Neural crest cell (in vitro differentiated cells): ENCODE data around the gene PER1. TPM values are rescaled to one million over a fixed set of nuclear protein-coding genes. Genes with fewer than 3 reads are reported as not detected.

Source experiments
- DNase-seq: peaks from one replicate; pipeline ENCODE4 v3.0.0; 2021; ENCODE audit warnings: low read depth, mixed read lengths, low spot score
- H3K27ac Mint-ChIP-seq: one replicate; pipeline ENCODE4 v1.8.0; 2021; ENCODE audit warnings: mild to moderate bottlenecking, mixed read lengths; ENCODE audit not compliant: unreplicated experiment
- H3K27me3 Mint-ChIP-seq: 2 replicates; pipeline ENCODE4 v1.8.0; 2021; ENCODE audit warnings: low read depth, mild to moderate bottlenecking, mixed read lengths
- H3K36me3 Mint-ChIP-seq: 2 replicates; pipeline ENCODE4 v1.8.0; 2021; ENCODE audit warnings: low read depth, mild to moderate bottlenecking, mixed read lengths
- H3K4me1 Mint-ChIP-seq: 2 replicates; pipeline ENCODE4 v1.8.0; 2021; ENCODE audit warnings: mixed read lengths
- H3K4me3 Mint-ChIP-seq: one replicate; pipeline ENCODE4 v1.8.0; 2021; ENCODE audit warnings: mild to moderate bottlenecking, mixed read lengths
- H3K9me3 Mint-ChIP-seq: 2 replicates; pipeline ENCODE4 v1.8.0; 2021; ENCODE audit warnings: mixed read lengths
- CTCF ChIP-seq: fragments of 200-600 bp; sonication (generic); conservative IDR thresholded peaks from 2 replicates; pipeline ENCODE4 v1.5.0; 2021; ENCODE audit warnings: antibody characterized with exemption, mild to moderate bottlenecking
- total RNA-seq: library from RNA; stranded (reverse); gene quantifications from 2 replicates; pipeline ENCODE4 v1.2.1, GENCODE V29; 2021

Gene PER1
- total RNA-seq, 1 donor from 2014 or later = 38.3 TPM

- Mint-ChIP-seq H3K27ac (no peak overlapping the region), H3K36me3 (peaks cover 4% of the 10 kb centered on the region)
- no peak for DNase-seq
These were observed 9.2 kb downstream of the PER1 start for GRCh38 chr17:8142887-8143580.

GRCh38 chr17:8142158-8142886, 9.9 kb downstream of the PER1 start:
- TF ChIP-seq CTCF = no peak
- no peak overlapping the region for H3K27ac Mint-ChIP-seq
- H3K36me3 Mint-ChIP-seq = peaks cover 4% of the 10 kb centered on the region
- no peaks in the 10 kb centered on the region for H3K4me1 Mint-ChIP-seq
- no peaks in the 10 kb centered on the region for H3K27me3 Mint-ChIP-seq
- DNase-seq = no peak
- H3K9me3 Mint-ChIP-seq = no peaks in the 10 kb centered on the region
- H3K4me3 Mint-ChIP-seq = peak overlapping the region; percentile 31

More at GRCh38 chr17:8142887-8143580, 9.2 kb downstream of the PER1 start:
- no peak for TF ChIP-seq CTCF
- no peaks in the 10 kb centered on the region for H3K4me1 Mint-ChIP-seq
- no peaks in the 10 kb centered on the region for H3K9me3 Mint-ChIP-seq
- H3K4me3 Mint-ChIP-seq = no peak overlapping the region
- no peaks in the 10 kb centered on the region for H3K27me3 Mint-ChIP-seq

- peaks cover 4% of the 10 kb centered on the region for H3K36me3 Mint-ChIP-seq
- no peak overlapping the region for H3K27ac Mint-ChIP-seq
- H3K4me1 Mint-ChIP-seq = no peaks in the 10 kb centered on the region
- H3K4me3 Mint-ChIP-seq = peak overlapping the region; percentile 31
- no peak for DNase-seq
- no peaks in the 10 kb centered on the region for H3K9me3 Mint-ChIP-seq
- H3K27me3 Mint-ChIP-seq = peaks cover 1% of the 10 kb centered on the region
- TF ChIP-seq CTCF = no peak
These were observed 10.5 kb downstream of the PER1 start for GRCh38 chr17:8141741-8142140.

- H3K9me3 Mint-ChIP-seq = no peaks in the 10 kb centered on the region
- H3K4me1 Mint-ChIP-seq = no peaks in the 10 kb centered on the region
- no peak for DNase-seq
- H3K4me3 Mint-ChIP-seq = peak overlapping the region; percentile 31
- peaks cover 3% of the 10 kb centered on the region for H3K27me3 Mint-ChIP-seq
- peak overlapping the region; percentile 44 for H3K27ac Mint-ChIP-seq
- H3K36me3 Mint-ChIP-seq = peaks cover under 1% of the 10 kb centered on the region
- no peak for TF ChIP-seq CTCF
These were observed 11.2 kb downstream of the PER1 start for GRCh38 chr17:8141045-8141444.

- no peak overlapping the region for H3K27ac Mint-ChIP-seq
- TF ChIP-seq CTCF = no peak
- peak overlapping the region; percentile 48 for H3K4me3 Mint-ChIP-seq
- no peaks in the 10 kb centered on the region for H3K4me1 Mint-ChIP-seq
- DNase-seq = no peak
- H3K27me3 Mint-ChIP-seq = peaks cover 3% of the 10 kb centered on the region
- H3K36me3 Mint-ChIP-seq = no peaks in the 10 kb centered on the region
- H3K9me3 Mint-ChIP-seq = no peaks in the 10 kb centered on the region
These were observed 11.9 kb downstream of the PER1 start for GRCh38 chr17:8140065-8141029.
